ENCODE measurements around the gene BMI1.
A peak's percentile ranks its signal among the peaks of the same experiment; 100 is the strongest.

Gene BMI1

GRCh38 chr10:22316286-22317075 lies 4.4 kb upstream of the BMI1 start, which contains the start of gene COMMD3 (continued):
- no peak for TF ChIP-seq ZNF148 (tag by site-specific recombination; IDR thresholded peaks at IDR 0.05; ENCODE audit: borderline replicate concordance)
- peak; percentile 8; the same call in 1 of the 2 replicates for TF ChIP-seq INSM2 (tag by site-specific recombination; IDR thresholded peaks at IDR 0.05)
- no peak; the same call in 1 of the 2 replicates for TF ChIP-seq FEZF1 (tag by site-specific recombination; IDR thresholded peaks at IDR 0.05)
- TF ChIP-seq KLF9 (tag by site-specific recombination; IDR thresholded peaks at IDR 0.05; ENCODE audit: low read depth), result no peak; the same call in 1 of the 2 replicates
- TF ChIP-seq ZNF514 (tag by site-specific recombination; IDR thresholded peaks at IDR 0.05), result no peak
- no peak for TF ChIP-seq ZNF449 (tag by site-specific recombination; IDR thresholded peaks at IDR 0.05)
- TF ChIP-seq ZNF600 (tag by site-specific recombination; IDR thresholded peaks at IDR 0.05), result peak; percentile 93
- no peak for TF ChIP-seq ZNF214 (tag by site-specific recombination; IDR thresholded peaks at IDR 0.05; ENCODE audit: borderline replicate concordance)
- peak; percentile 86 for TF ChIP-seq ZBTB26 (tag by site-specific recombination; optimal IDR thresholded peaks at IDR 0.05)
- no peak for TF ChIP-seq ZNF23 (tag by site-specific recombination; IDR thresholded peaks at IDR 0.05; ENCODE audit: borderline replicate concordance)
- no peak for TF ChIP-seq ZNF639 (tag by site-specific recombination; IDR thresholded peaks at IDR 0.05)
- TF ChIP-seq ELK4 (IDR thresholded peaks at IDR 0.05; ENCODE audit: borderline replicate concordance, low read depth, low read length), result no peak
- TF ChIP-seq ZFHX2 (tag by site-specific recombination; conservative IDR thresholded peaks at IDR 0.05), result no peak
- TF ChIP-seq ZNF792 (tag by site-specific recombination; IDR thresholded peaks at IDR 0.05), result peak; percentile 90
- no peak for TF ChIP-seq YY2 (tag by site-specific recombination; IDR thresholded peaks at IDR 0.05)
- TF ChIP-seq ZBTB11 (tag by site-specific recombination; conservative IDR thresholded peaks at IDR 0.05; ENCODE audit: low read depth), result peak; percentile 87
- no peak for TF ChIP-seq ZNF549 (tag by site-specific recombination; IDR thresholded peaks at IDR 0.05)
- TF ChIP-seq ZNF701 (tag by site-specific recombination; IDR thresholded peaks at IDR 0.05), result no peak
- TF ChIP-seq KLF8 (tag by site-specific recombination; IDR thresholded peaks at IDR 0.05), result no peak; the same call in 1 of the 2 replicates
- peak; percentile 65; the same call in 1 of the 2 replicates for TF ChIP-seq ZBTB8A (tag by site-specific recombination; IDR thresholded peaks at IDR 0.05)
- TF ChIP-seq ZEB2 (tag by site-specific recombination; IDR thresholded peaks at IDR 0.05), result peak; percentile 66
- no peak for TF ChIP-seq GLIS2 (tag by site-specific recombination; IDR thresholded peaks at IDR 0.05)
- TF ChIP-seq YY1 (tag by site-specific recombination; IDR thresholded peaks at IDR 0.05), result peak; percentile 62; the same call in 1 of the 2 replicates
- TF ChIP-seq ZFP69B (tag by site-specific recombination; IDR thresholded peaks at IDR 0.05), result peak; percentile 32; the same call in 1 of the 2 replicates
- no peak for TF ChIP-seq ZBTB21 (tag by site-specific recombination; IDR thresholded peaks at IDR 0.05)
- TF ChIP-seq ZFP37 (tag by site-specific recombination; IDR thresholded peaks at IDR 0.05), result peak; percentile 52; the same call in 1 of the 2 replicates
